Ascending aorta (tissue), 2 donors: ENCODE data around the gene GALNT18. TPM values are rescaled to one million over a fixed set of nuclear protein-coding genes. Genes with fewer than 3 reads are reported as not detected.

Experiments used
- DNase-seq, 2 donors: peaks; one replicate each; pipeline ENCODE4 v3.0.0-alpha.2; 2019; ENCODE audit warnings: low spot score in 2 of 2
- H3K27ac ChIP-seq, 2 donors: fragments of 200-600 bp; sonication (generic); one replicate each; pipeline ENCODE4 v1.5.1; 2016 to 2017; ENCODE audit warnings: mild to moderate bottlenecking in 1 of 2
- H3K27me3 ChIP-seq: fragments of 200-600 bp; sonication (generic); one replicate; pipeline ENCODE4 v1.5.1; 2017
- H3K36me3 ChIP-seq, 2 donors: fragments of 200-600 bp; sonication (generic); one replicate each; pipeline ENCODE4 v1.5.1; 2016
- H3K4me1 ChIP-seq, 2 donors: fragments of 200-600 bp; sonication (generic); one replicate each; pipeline ENCODE4 v1.5.1; 2016 to 2017; ENCODE audit warnings: mild to moderate bottlenecking in 1 of 2
- H3K4me3 ChIP-seq, 2 donors: fragments of 200-600 bp; sonication (generic); one replicate each; pipeline ENCODE4 v1.5.1; 2016 to 2017; ENCODE audit warnings: mild to moderate bottlenecking in 1 of 2
- H3K9me3 ChIP-seq, 2 donors: fragments of 200-600 bp; sonication (generic); one replicate each; pipeline ENCODE4 v1.5.1; 2016
- intact Hi-C: fragments of 100-400 bp; cut with DNase I; formaldehyde crosslinking; loops from one replicate; pipeline ENCODE4 v1.15.1; 2023
- total RNA-seq: library from RNA; depleted of rRNA; stranded (reverse); fragments of >200 nt; gene quantifications from one replicate; pipeline ENCODE4 v1.1.0, GENCODE V29; 2016
- TF ChIP-seq, protein P1 (sequence below), 3 experiments: fragments of 200-600 bp in 2 of 3; fragments of 450-650 bp in 1 of 3; sonication (generic) in 2 of 3; IDR thresholded peaks; one replicate each; pipeline ENCODE4 v1.5.1; 2016 to 2019; ENCODE audit warnings: antibody characterized with exemption in 3 of 3, mild to moderate bottlenecking in 1 of 3, moderate library complexity in 1 of 3

Gene GALNT18
- total RNA-seq, 1 donor from 2014 or later: 53.5 TPM

- Histone ChIP-seq H3K9me3 (no peaks in the 10 kb centered on the region), H3K36me3 (no peaks in the 10 kb centered on the region), H3K4me3 (no peak overlapping the region), H3K27ac (no peak overlapping the region), H3K4me1 (no peaks in the 10 kb centered on the region), H3K27me3 (no peaks in the 10 kb centered on the region)
- TF ChIP-seq, protein P1, sequence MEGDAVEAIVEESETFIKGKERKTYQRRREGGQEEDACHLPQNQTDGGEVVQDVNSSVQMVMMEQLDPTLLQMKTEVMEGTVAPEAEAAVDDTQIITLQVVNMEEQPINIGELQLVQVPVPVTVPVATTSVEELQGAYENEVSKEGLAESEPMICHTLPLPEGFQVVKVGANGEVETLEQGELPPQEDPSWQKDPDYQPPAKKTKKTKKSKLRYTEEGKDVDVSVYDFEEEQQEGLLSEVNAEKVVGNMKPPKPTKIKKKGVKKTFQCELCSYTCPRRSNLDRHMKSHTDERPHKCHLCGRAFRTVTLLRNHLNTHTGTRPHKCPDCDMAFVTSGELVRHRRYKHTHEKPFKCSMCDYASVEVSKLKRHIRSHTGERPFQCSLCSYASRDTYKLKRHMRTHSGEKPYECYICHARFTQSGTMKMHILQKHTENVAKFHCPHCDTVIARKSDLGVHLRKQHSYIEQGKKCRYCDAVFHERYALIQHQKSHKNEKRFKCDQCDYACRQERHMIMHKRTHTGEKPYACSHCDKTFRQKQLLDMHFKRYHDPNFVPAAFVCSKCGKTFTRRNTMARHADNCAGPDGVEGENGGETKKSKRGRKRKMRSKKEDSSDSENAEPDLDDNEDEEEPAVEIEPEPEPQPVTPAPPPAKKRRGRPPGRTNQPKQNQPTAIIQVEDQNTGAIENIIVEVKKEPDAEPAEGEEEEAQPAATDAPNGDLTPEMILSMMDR (IDR thresholded peaks at IDR 0.05): peak in 1 of 3 experiments; percentile 11
- no peak for DNase-seq
- intact Hi-C loops: no loop called here
Measured at GRCh38 chr11:11659567-11660362, 38.0 kb upstream of the GALNT18 start.

DNA sequence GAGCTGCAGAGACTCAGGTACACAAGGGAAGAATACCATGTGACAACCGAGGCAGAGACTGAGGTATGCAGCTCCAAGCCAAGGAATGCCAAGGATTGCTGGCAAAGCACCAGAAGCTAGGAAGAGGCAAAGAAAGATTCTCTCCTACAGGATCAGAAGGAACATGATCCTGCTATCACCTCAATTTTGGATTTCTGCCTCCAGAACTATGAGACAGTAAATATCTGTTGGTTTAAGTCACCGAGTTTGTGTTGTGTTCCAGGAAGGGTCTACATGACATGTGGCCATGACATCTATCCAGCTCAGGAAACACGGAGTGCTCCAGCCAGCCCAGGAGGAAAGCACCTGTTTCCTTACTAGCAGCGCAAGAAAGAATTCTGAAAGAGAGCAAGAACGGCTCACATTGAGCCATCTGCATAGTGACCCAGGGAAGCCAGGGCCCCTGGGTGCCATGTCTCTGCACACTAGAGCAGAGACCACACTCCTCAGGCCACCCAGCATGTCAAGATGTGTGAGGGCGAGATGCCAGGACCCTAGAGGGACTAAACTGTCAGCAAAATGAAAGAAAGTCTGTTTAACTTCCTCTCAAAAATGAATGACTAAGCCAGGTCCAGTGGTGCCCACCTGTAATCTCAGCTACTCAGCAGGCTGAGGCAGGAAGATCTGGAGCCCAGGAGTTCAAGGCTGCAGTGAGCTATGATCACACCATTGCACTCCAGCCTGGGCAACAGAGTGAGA is 35.6 kb upstream of the GALNT18 start:
- DNase-seq: no peak
- TF ChIP-seq, protein P1 (IDR thresholded peaks at IDR 0.05): no peak
- Histone ChIP-seq H3K9me3 (no peaks in the 10 kb centered on the region), H3K4me1 (no peaks in the 10 kb centered on the region), H3K27me3 (no peaks in the 10 kb centered on the region), H3K27ac (no peak overlapping the region), H3K4me3 (no peak overlapping the region), H3K36me3 (no peaks in the 10 kb centered on the region)
- intact Hi-C loops: no loop called here

GRCh38 chr11:11641581-11641980 is 19.8 kb upstream of the GALNT18 start:
- H3K36me3 ChIP-seq: no peaks in the 10 kb centered on the region
- DNase-seq: no peak
- no peaks in the 10 kb centered on the region for H3K9me3 ChIP-seq
- H3K27me3 ChIP-seq: no peaks in the 10 kb centered on the region
- no peaks in the 10 kb centered on the region for H3K4me1 ChIP-seq
- H3K27ac ChIP-seq: no peak overlapping the region
- TF ChIP-seq, protein P1 (IDR thresholded peaks at IDR 0.05): no peak
- intact Hi-C loops: loop anchor here (10.0 kb wide), 1 partner anchor 113 kb away; no protein-coding TSS in a partner anchor
- H3K4me3 ChIP-seq: no peak overlapping the region

GRCh38 chr11:11640996-11641395 is 19.2 kb upstream of the GALNT18 start:
- TF ChIP-seq, protein P1 (IDR thresholded peaks at IDR 0.05): no peak
- no peak for DNase-seq
- no peaks in the 10 kb centered on the region for H3K27me3 ChIP-seq
- intact Hi-C loops: loop anchor here (10.0 kb wide), 1 partner anchor 114 kb away; no protein-coding TSS in a partner anchor
- H3K36me3 ChIP-seq: no peaks in the 10 kb centered on the region
- no peaks in the 10 kb centered on the region for H3K4me1 ChIP-seq
- no peak overlapping the region for H3K27ac ChIP-seq
- no peaks in the 10 kb centered on the region for H3K9me3 ChIP-seq
- H3K4me3 ChIP-seq: no peak overlapping the region

GRCh38 chr11:11640152-11640551 is 18.3 kb upstream of the GALNT18 start:
- no peaks in the 10 kb centered on the region for H3K36me3 ChIP-seq
- no peak overlapping the region for H3K4me3 ChIP-seq
- no peaks in the 10 kb centered on the region for H3K9me3 ChIP-seq
- intact Hi-C loops: loop anchor here (10.0 kb wide), 1 partner anchor 115 kb away; no protein-coding TSS in a partner anchor
- H3K4me1 ChIP-seq: no peaks in the 10 kb centered on the region
- TF ChIP-seq, protein P1 (IDR thresholded peaks at IDR 0.05): no peak
- DNase-seq: no peak
- no peaks in the 10 kb centered on the region for H3K27me3 ChIP-seq
- no peak overlapping the region for H3K27ac ChIP-seq
